IgD-negative memory B cell (primary cell): ENCODE measurements around the gene HNRNPA1. TPM values are rescaled to one million over a fixed set of nuclear protein-coding genes. Genes with fewer than 3 reads are reported as not detected.
"Not testable (repeated sequence)": the region's sequence is repeated elsewhere in the genome, so short reads cannot be mapped to it uniquely, and the experiment has no call there.

Source experiments
- H3K27ac Mint-ChIP-seq, 3 donors: one replicate each; pipeline ENCODE4 v1.8.0; 2020 to 2022; ENCODE audit warnings: mild to moderate bottlenecking in 3 of 3, mixed read lengths in 3 of 3, moderate library complexity in 1 of 3
- H3K27me3 Mint-ChIP-seq: one replicate; pipeline ENCODE4 v1.8.0; 2021; ENCODE audit warnings: mixed read lengths
- H3K36me3 Mint-ChIP-seq: one replicate; pipeline ENCODE4 v1.8.0; 2020; ENCODE audit warnings: mild to moderate bottlenecking, mixed read lengths
- H3K4me1 Mint-ChIP-seq, 3 donors: one replicate each; pipeline ENCODE4 v1.8.0; 2020 to 2022; ENCODE audit warnings: mixed read lengths in 3 of 3, mild to moderate bottlenecking in 1 of 3
- H3K4me3 Mint-ChIP-seq, 4 donors: one replicate each; pipeline ENCODE4 v1.8.0; 2020 to 2022; ENCODE audit warnings: mild to moderate bottlenecking in 4 of 4, mixed read lengths in 4 of 4, moderate library complexity in 3 of 4
- H3K9me3 Mint-ChIP-seq, 3 donors: one replicate each; pipeline ENCODE4 v1.8.0; 2020 to 2021; ENCODE audit warnings: mixed read lengths in 3 of 3, mild to moderate bottlenecking in 1 of 3
- polyA plus RNA-seq: library from polyadenylated mRNA; unstranded; fragments of 300-500 nt; fragmentation: Illumina TruSeq; gene quantifications from one replicate; pipeline ENCODE4 v1.2.3, GENCODE V29; 2021

The HNRNPA1 gene
- polyA plus RNA-seq, 1 donor from 2014 or later: 748 TPM

DNA sequence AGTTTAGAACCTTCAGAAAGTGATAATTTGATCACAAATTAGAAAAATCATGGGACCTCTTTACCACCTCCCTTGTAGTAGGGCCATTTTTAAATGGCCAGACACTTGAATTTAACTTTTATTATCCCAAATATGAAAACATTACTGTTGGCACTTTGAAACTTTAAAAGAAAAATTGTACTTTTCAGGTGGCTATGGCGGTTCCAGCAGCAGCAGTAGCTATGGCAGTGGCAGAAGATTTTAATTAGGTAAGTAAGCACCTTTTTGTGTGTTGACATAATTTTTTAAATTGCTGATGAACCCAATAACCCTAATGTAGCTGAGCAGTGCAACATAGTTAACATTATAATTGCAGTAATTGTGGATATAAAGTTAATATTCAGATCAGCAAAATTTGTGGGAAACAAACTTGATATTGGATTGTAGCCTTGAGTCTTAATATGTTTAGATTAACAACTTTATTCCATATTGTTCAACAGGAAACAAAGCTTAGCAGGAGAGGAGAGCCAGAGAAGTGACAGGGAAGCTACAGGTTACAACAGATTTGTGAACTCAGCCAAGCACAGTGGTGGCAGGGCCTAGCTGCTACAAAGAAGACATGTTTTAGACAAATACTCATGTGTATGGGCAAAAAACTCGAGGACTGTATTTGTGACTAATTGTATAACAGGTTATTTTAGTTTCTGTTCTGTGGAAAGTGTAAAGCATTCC is 3.7 kb downstream of the HNRNPA1 start:
- not testable (repeated sequence) for H3K27me3 Mint-ChIP-seq, H3K9me3 Mint-ChIP-seq
- H3K4me3 Mint-ChIP-seq: peak overlapping the region in 3 of 4 donors; percentile 17 to 58 (median 39)
- peaks cover 31 to 42% (median 39%) of the 10 kb centered on the region in 3 donors for H3K4me1 Mint-ChIP-seq
- peaks cover 15% of the 10 kb centered on the region for H3K36me3 Mint-ChIP-seq
- peak overlapping the region in 2 of 3 donors; percentile 25 to 81 for H3K27ac Mint-ChIP-seq

GRCh38 chr12:54285150-54286041 is 4.9 kb downstream of the HNRNPA1 start:
- peaks cover 38 to 44% (median 39%) of the 10 kb centered on the region in 3 donors for H3K4me1 Mint-ChIP-seq
- H3K27ac Mint-ChIP-seq: peak overlapping the region; percentile 35 to 92 (median 81)

DNA sequence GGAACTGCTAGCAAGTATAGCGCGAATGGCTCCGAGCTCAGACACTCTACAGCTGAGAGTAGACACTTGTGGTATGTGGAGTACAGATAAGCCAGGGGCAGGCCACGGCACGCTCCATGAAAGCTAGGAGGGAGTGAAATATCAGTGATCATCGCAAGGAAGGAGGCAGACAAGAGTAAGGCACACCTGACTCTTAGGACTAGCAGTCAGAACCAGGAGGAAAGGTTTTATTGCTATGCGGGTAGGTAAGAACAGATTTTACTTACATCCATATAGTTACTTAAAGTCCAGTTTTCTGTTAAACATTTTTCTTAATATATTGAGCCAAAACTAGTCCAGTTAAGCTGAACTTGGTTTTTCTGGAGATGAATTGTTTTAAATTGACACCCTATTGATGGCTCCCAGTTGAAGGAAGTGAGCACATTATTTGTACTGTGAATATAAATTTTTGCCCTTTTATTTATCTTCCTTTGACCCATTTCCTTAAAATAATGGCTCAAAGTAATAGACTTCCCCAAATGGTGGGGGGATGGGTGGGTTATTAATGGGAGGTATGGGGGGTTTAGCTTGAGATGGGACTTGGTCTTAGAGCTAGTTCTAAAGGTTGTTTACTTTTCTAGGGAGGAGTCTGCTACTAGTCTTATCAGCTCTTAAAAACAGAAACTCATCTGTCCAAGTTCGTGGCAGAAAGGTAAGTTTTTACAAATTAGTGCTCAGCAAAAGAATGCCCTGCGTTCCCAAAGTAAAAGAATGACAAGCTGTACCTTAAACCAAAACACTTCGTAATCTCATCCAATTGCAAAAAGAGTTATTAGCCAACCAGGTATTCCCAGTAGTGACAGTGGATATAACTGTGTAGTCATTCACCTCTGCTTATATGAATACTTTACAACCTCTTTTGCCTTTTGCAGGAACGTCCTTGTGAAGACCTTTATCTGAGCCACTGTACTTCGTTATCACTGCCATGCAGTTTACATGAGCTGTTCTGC is 5.8 kb downstream of the HNRNPA1 start:
- peaks cover 38 to 44% (median 39%) of the 10 kb centered on the region in 3 donors for H3K4me1 Mint-ChIP-seq
- H3K27me3 Mint-ChIP-seq: no peaks in the 10 kb centered on the region
- peaks cover 15% of the 10 kb centered on the region for H3K36me3 Mint-ChIP-seq
- peak overlapping the region in 2 of 4 donors; percentile 5 to 38 for H3K4me3 Mint-ChIP-seq
- H3K27ac Mint-ChIP-seq: peak overlapping the region; percentile 52 to 92 (median 81)
- no peaks in the 10 kb centered on the region for H3K9me3 Mint-ChIP-seq

More at GRCh38 chr12:54285150-54286041, 4.9 kb downstream of the HNRNPA1 start:
- Mint-ChIP-seq H3K36me3 (peaks cover 15% of the 10 kb centered on the region), H3K9me3 (no peaks in the 10 kb centered on the region), H3K27me3 (no peaks in the 10 kb centered on the region), H3K4me3 (peak overlapping the region in 3 of 4 donors; percentile 32 to 76 (median 59))

DNA sequence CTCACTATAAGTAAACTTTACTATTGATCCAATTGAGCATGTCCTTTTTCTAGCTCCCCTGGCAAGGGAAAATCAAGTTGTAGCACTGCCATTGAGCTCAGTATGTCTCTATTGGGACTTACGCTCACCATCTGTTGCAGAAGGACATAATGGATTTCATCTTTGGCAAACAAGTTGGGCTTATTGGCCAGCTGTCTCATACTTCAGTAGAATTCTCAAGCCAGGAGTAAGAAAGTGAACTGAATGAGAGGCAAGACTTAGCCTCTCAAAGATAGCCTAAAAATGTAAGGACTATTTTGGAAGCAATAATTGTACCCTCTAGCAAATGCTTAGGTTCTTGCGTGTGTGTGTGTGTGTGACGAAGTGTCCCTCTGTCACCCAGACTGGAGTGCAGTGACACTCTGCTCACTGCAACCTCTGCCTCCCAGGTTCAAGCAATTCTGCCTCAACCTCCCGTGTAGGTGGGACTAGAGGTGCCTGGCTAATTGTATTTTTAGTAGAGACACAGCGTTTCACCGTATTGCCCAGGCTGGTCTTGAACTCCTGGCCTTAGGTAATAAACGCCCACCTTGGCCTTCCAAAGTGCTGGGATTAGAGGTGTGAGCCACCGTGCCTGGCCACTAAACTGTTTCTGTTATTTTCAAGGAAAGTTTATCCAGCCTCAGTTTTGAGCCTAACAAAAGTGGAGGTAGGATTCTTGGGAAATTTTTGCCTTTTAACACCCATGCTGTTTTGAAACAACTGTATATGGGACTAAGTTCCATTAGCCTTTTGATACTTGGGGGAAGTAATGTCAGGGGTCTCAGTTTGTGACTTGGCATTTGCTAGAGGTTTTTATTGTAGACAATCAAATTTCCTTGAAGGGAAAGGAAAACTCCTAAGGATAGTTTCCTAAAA is 7.0 kb downstream of the HNRNPA1 start:
- Mint-ChIP-seq H3K4me1 (peaks cover 29 to 36% (median 32%) of the 10 kb centered on the region in 3 donors), H3K9me3 (no peaks in the 10 kb centered on the region), H3K27me3 (no peaks in the 10 kb centered on the region), H3K27ac (peak overlapping the region in 1 of 3 donors; percentile 25), H3K36me3 (peaks cover 5% of the 10 kb centered on the region), H3K4me3 (no peak overlapping the region)

GRCh38 chr12:54292083-54292930 is 11.8 kb downstream of the HNRNPA1 start:
- H3K27ac Mint-ChIP-seq: no peak overlapping the region
- H3K27me3 Mint-ChIP-seq: peaks cover 2% of the 10 kb centered on the region
- H3K36me3 Mint-ChIP-seq: no peaks in the 10 kb centered on the region
- H3K4me3 Mint-ChIP-seq: no peak overlapping the region
- H3K4me1 Mint-ChIP-seq: peaks cover 2 to 12% (median 2%) of the 10 kb centered on the region in 3 donors
- H3K9me3 Mint-ChIP-seq: no peaks in the 10 kb centered on the region

- no peak overlapping the region for H3K27ac Mint-ChIP-seq
- no peaks in the 10 kb centered on the region for H3K9me3 Mint-ChIP-seq
- peaks cover 5% of the 10 kb centered on the region for H3K27me3 Mint-ChIP-seq
- no peaks in the 10 kb centered on the region for H3K36me3 Mint-ChIP-seq
- H3K4me3 Mint-ChIP-seq: no peak overlapping the region
- H3K4me1 Mint-ChIP-seq: peaks cover 4 to 14% (median 5%) of the 10 kb centered on the region in 3 donors
These were observed 12.4 kb downstream of the HNRNPA1 start for GRCh38 chr12:54292931-54293241.

GRCh38 chr12:54294152-54294952 is 13.8 kb downstream of the HNRNPA1 start:
- peaks cover 16% of the 10 kb centered on the region for H3K27me3 Mint-ChIP-seq
- no peak overlapping the region for H3K4me3 Mint-ChIP-seq
- no peak overlapping the region for H3K27ac Mint-ChIP-seq
- no peaks in the 10 kb centered on the region for H3K36me3 Mint-ChIP-seq
- no peaks in the 10 kb centered on the region for H3K9me3 Mint-ChIP-seq
- peaks cover 6 to 13% (median 6%) of the 10 kb centered on the region in 3 donors for H3K4me1 Mint-ChIP-seq

DNA sequence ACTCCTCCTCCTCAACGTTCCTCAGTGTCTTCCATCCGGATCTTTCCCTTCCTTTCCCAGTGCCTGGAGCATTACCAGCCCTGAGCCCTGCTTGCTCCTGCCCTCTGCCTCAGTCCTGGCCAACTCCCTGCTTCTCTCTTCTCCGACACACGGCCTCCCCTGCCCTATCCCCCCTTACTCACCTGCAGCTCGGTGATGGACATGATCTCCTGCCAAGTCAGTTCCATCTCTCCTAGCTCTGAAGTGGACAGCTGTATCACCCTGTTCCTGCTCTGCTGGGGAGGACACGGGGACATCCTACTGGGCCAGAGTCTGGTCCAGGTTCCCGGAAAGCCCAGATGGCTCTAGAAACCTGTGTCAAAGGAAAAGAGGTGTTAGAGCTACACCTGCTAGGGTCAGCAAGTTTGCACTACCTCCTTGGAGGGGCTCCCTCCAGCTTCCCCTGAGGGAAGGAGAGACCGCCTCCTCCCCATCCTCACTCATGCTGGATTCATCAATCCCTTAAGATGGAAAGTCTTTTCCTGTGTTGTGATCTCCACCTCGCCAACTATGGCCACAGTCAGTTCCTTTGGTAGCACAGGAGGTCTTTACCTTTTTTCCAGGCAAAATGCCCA is 14.5 kb downstream of the HNRNPA1 start:
- H3K4me3 Mint-ChIP-seq: no peak overlapping the region
- H3K9me3 Mint-ChIP-seq: no peaks in the 10 kb centered on the region
- peak overlapping the region in 1 of 3 donors; percentile 59 for H3K27ac Mint-ChIP-seq
- peaks cover 4 to 8% (median 6%) of the 10 kb centered on the region in 3 donors for H3K4me1 Mint-ChIP-seq
- H3K36me3 Mint-ChIP-seq: no peaks in the 10 kb centered on the region
- H3K27me3 Mint-ChIP-seq: peaks cover 23% of the 10 kb centered on the region

DNA sequence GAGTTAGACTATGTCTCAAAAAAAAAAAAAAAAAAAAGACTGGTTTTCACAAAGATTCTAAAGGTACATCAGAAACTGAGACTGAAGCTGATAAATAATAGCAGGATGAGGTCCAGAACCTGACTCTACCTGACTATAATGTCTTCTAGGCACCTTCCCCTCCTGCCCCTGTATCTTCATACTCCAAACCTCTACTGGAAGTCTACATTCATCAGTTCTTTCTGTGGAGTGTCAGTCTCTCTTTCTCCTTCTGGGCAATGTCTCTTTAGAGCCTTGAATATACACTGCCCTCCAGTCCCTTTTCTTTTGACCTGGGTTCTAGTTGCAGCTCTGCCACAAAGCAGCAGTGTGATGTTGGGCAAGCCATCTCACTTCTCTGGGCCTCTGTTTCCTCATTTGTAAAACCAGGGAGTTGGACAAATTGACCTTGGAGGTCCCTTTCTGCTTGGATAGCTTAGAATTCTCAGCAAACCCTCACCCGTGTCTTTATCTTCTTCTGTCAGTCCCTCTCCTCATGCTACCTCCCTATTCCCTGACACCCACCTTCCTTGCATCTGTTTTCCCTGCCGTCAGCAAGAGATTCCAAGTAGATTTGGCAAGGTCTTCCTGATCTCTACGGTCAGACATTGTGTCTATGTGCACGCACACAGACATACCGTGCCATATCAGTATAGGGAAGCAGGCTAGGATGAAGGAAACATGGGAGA is 16.0 kb downstream of the HNRNPA1 start:
- peaks cover 6 to 10% (median 8%) of the 10 kb centered on the region in 3 donors for H3K4me1 Mint-ChIP-seq
- H3K9me3 Mint-ChIP-seq: no peaks in the 10 kb centered on the region
- peak overlapping the region in 1 of 3 donors; percentile 25 for H3K27ac Mint-ChIP-seq
- no peaks in the 10 kb centered on the region for H3K36me3 Mint-ChIP-seq
- H3K4me3 Mint-ChIP-seq: no peak overlapping the region
- peaks cover 37% of the 10 kb centered on the region for H3K27me3 Mint-ChIP-seq

GRCh38 chr12:54298904-54299303 is 18.4 kb downstream of the HNRNPA1 start:
- no peaks in the 10 kb centered on the region for H3K9me3 Mint-ChIP-seq
- no peak overlapping the region for H3K27ac Mint-ChIP-seq
- peaks cover 51% of the 10 kb centered on the region for H3K27me3 Mint-ChIP-seq
- H3K4me3 Mint-ChIP-seq: no peak overlapping the region
- peaks cover 17 to 20% (median 18%) of the 10 kb centered on the region in 3 donors for H3K4me1 Mint-ChIP-seq
- no peaks in the 10 kb centered on the region for H3K36me3 Mint-ChIP-seq

DNA sequence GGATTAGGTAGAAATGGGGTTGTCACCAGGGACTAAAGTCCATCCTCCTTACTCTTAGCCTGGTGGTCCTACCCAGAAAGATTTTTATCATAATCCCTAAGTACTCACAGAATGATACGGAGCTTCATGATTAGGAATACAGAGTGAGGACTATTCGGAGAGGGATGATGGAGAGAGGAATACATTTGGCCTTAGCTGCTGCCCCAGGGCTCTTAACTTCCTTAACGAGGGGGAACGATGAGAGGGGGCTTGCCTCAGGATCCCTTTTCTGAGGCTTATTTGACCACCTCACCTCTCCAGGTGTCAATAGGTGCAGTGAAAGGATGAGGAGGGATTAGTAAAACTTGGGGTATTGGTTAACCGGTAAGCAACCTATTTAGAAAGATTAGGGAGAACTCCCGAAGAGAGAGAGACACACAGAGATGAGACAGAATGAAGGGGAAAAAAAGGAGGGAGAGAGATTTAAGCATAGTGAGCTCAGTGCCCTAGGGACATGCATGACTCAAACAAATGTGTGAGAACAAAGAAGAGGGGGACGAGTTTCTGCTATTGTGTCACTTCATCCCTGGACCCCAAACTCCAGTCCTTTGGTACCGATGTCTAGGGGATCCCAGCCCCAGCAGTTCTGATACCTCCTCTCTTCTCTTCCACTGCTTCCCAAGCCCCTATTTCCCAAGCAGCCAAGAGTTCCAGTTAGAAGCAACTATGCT is 19.1 kb downstream of the HNRNPA1 start:
- H3K27me3 Mint-ChIP-seq: peaks cover 51% of the 10 kb centered on the region
- H3K27ac Mint-ChIP-seq: no peak overlapping the region
- H3K9me3 Mint-ChIP-seq: no peaks in the 10 kb centered on the region
- no peaks in the 10 kb centered on the region for H3K36me3 Mint-ChIP-seq
- H3K4me3 Mint-ChIP-seq: peak overlapping the region in 1 of 4 donors; percentile 67
- H3K4me1 Mint-ChIP-seq: peaks cover 24 to 28% (median 25%) of the 10 kb centered on the region in 3 donors
